K562 (cell line): Measurements from ENCODE around the gene RPL10A. TPM values are rescaled to one million over a fixed set of nuclear protein-coding genes. Genes with fewer than 3 reads are reported as not detected.
A peak's percentile ranks its signal among the peaks of the same experiment; 100 is the strongest.

Experiments
- BDP1 ChIP-seq: IDR thresholded peaks from 3 replicates; pipeline ENCODE4 v1.6.1; 2011; ENCODE audit not compliant: insufficient read length, insufficient read depth
- CCNT2 ChIP-seq: IDR thresholded peaks from 2 replicates; pipeline ENCODE4 v1.6.1; 2011; ENCODE audit warnings: borderline replicate concordance, low read depth, mild to moderate bottlenecking, moderate library complexity, mixed read lengths, low read length; ENCODE audit not compliant: insufficient read length; ENCODE audit errors: extremely low read depth
- FOSL1 ChIP-seq: fragments of 200-800 bp; sonication (Bioruptor generic); conservative IDR thresholded peaks from 2 replicates; pipeline ENCODE4 v1.6.1; 2016; ENCODE audit warnings: missing genetic modification characterization, missing compliant biosample characterization
- FOXJ3 ChIP-seq: sonication (generic); formaldehyde crosslinking; IDR thresholded peaks from 2 replicates; pipeline ENCODE4 v1.4.0; 2020; ENCODE audit warnings: mild to moderate bottlenecking, missing genetic modification reagents
- GATA2 ChIP-seq: sonication (generic); formaldehyde crosslinking; IDR thresholded peaks from 2 replicates; pipeline ENCODE4 v1.4.0; 2020; ENCODE audit warnings: mild to moderate bottlenecking, missing genetic modification reagents
- HDGF ChIP-seq: fragments of 450-650 bp; IDR thresholded peaks from 2 replicates; pipeline ENCODE4 v1.6.1; 2016
- NFE2L1 ChIP-seq: fragments of 450-650 bp; IDR thresholded peaks from 2 replicates; pipeline ENCODE4 v1.6.1; 2016; ENCODE audit warnings: missing genetic modification characterization, low read depth, mild to moderate bottlenecking, missing compliant biosample characterization, moderate library complexity, borderline replicate concordance
- PCBP2 ChIP-seq: fragments of 200-400 bp; formaldehyde crosslinking; IDR thresholded peaks from 2 replicates; pipeline ENCODE4 v1.6.1; 2018; ENCODE audit warnings: low read length, low read depth, mild to moderate bottlenecking, moderate library complexity; ENCODE audit not compliant: poor library complexity, severe bottlenecking
- RBM22 ChIP-seq: fragments of 200-400 bp; formaldehyde crosslinking; IDR thresholded peaks from 2 replicates; pipeline ENCODE4 v1.6.1; 2018; ENCODE audit warnings: low read length, low read depth; ENCODE audit not compliant: poor library complexity, severe bottlenecking
- STAG1 ChIP-seq: sonication (generic); formaldehyde crosslinking; IDR thresholded peaks from 2 replicates; pipeline ENCODE4 v1.5.0; 2020; ENCODE audit warnings: missing genetic modification reagents, borderline replicate concordance
- TARDBP ChIP-seq: fragments of 450-650 bp; IDR thresholded peaks from 2 replicates; pipeline ENCODE4 v1.6.1; 2016
- TEAD2 ChIP-seq: fragments of 450-650 bp; IDR thresholded peaks from 2 replicates; pipeline ENCODE4 v1.6.1; 2016; ENCODE audit warnings: missing genetic modification characterization, control low read depth, missing compliant biosample characterization
- ZFPM2 ChIP-seq: fragments of 250-450 bp; sonication (Bioruptor Pico); IDR thresholded peaks from 2 replicates; pipeline ENCODE4 v1.5.1; 2022; ENCODE audit warnings: mild to moderate bottlenecking
- ZNF143 ChIP-seq: sonication (generic); formaldehyde crosslinking; IDR thresholded peaks from 2 replicates; pipeline ENCODE4 v1.9.0; 2022; ENCODE audit warnings: mild to moderate bottlenecking, missing genetic modification reagents
- ZNF644 ChIP-seq: fragments of 200-800 bp; sonication (Bioruptor generic); IDR thresholded peaks from 2 replicates; pipeline ENCODE4 v1.6.1; 2016; ENCODE audit warnings: low read depth, missing genetic modification characterization, missing compliant biosample characterization
- polyA plus RNA-seq, 8 experiments: library from polyadenylated mRNA; depleted of rRNA in 4 of 8; stranded (reverse) in 5 of 8; unstranded in 3 of 8; fragments of >200 nt; fragmentation: Nextera tagmentation in 2 of 8; fragmentation: Illumina TruSeq in 1 of 8; extraction: Ambion mirVana in 2 of 8; extraction: Trizol in 1 of 8; gene quantifications; 2 replicates each; pipeline versions ENCODE4 v1.2.1 to v1.2.3, GENCODE V29; 2011 to 2014; ENCODE audit warnings: inconsistent platforms in 1 of 8, missing spikeins in 1 of 8
- total RNA-seq, 7 experiments: library from RNA; depleted of rRNA in 6 of 7; stranded (reverse); fragments of >200 nt in 6 of 7; fragmentation: Illumina TruSeq in 2 of 7; extraction: Trizol in 2 of 7; gene quantifications; 2 replicates each; pipeline versions ENCODE4 v1.2.1 to v1.2.3, GENCODE V29; 2011 to 2021; ENCODE audit warnings: low replicate concordance in 1 of 7
- TF ChIP-seq, protein P1 (sequence below): sonication (generic); formaldehyde crosslinking; IDR thresholded peaks from 2 replicates; pipeline ENCODE4 v1.8.1; 2023; ENCODE audit warnings: mild to moderate bottlenecking, missing genetic modification reagents
- TF ChIP-seq, protein P2 (sequence below), 2 experiments: fragments of 200-800 bp in 1 of 2; sonication (Bioruptor generic) in 1 of 2; sonication (generic) in 1 of 2; formaldehyde crosslinking in 1 of 2; IDR thresholded peaks in 1 of 2; conservative IDR thresholded peaks in 1 of 2; 2 replicates each; pipeline versions ENCODE4 v1.5.0 to v1.6.1; 2016 to 2020; ENCODE audit warnings: missing compliant biosample characterization in 1 of 2, missing genetic modification characterization in 1 of 2, missing genetic modification reagents in 1 of 2
- TF ChIP-seq, protein P3 (sequence below): fragments of 200-400 bp; formaldehyde crosslinking; IDR thresholded peaks from 2 replicates; pipeline ENCODE4 v1.6.1; 2017; ENCODE audit warnings: mild to moderate bottlenecking, low read depth, low read length, moderate library complexity
- TF ChIP-seq, protein P4 (sequence below): fragments of 450-650 bp; formaldehyde crosslinking; IDR thresholded peaks from 2 replicates; pipeline ENCODE4 v1.4.0; 2020; ENCODE audit warnings: mild to moderate bottlenecking, moderate library complexity

RPL10A gene
- total and polyA plus RNA-seq, 9 of the 15 experiments (the other 6 are each of a cell fraction or from before 2014, with no cell fraction given): 1,589 to 3,237 (median 2,116) TPM

DNA sequence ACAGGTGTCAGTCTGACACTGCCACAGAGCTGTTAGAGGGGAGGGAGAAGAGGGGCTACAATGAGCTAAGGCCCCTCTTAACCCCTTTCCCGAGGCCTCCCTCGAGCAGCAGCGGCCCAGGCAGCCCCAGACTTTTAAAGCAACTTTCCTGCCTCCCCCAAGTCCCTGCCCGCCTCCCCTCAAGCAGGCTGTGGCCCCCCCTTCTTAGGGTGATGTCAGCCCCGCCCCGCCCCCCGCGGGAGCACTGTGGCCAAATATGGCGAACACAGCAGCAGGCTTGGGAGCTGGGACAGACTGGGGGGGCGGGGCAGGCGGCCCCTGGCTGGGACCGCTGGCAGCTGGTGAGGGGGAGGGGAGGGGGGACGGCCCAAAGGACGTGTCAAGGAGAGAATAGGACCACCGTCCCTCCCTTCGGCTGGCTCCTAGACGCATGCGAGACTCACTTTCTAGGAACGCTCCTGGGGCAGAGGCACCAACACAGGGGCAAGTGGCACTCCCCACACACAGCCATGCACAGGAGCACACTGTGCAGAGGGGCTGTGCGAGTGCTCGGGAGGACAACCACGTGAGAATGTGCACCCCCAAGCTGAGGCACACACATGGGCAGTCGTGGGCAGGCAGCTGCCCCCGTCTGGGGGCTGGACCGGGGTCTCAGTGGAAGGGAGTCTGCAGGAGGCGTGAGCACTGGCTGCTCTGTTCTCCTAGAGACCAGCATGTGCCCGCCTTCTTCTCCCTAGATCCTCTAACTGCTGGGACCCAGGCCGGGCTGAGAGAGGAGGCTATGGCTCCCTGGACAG is 22.0 kb downstream of the RPL10A start (continued):
- TF ChIP-seq BDP1 (no peak), HDGF (no peak), RBM22 (no peak), PCBP2 (no peak), TARDBP (no peak), FOXJ3 (CRISPR knock-in tag) (no peak), ZNF644 (tag) (peak; percentile 77), ZFPM2 (CRISPR knock-in tag) (no peak), NFE2L1 (no peak), ZNF143 (no peak), TEAD2 (no peak), GATA2 (CRISPR knock-in tag) (no peak), FOSL1 (tag) (peak; percentile 68), STAG1 (CRISPR knock-in tag) (no peak), CCNT2 (no peak)
- TF ChIP-seq, protein P1, sequence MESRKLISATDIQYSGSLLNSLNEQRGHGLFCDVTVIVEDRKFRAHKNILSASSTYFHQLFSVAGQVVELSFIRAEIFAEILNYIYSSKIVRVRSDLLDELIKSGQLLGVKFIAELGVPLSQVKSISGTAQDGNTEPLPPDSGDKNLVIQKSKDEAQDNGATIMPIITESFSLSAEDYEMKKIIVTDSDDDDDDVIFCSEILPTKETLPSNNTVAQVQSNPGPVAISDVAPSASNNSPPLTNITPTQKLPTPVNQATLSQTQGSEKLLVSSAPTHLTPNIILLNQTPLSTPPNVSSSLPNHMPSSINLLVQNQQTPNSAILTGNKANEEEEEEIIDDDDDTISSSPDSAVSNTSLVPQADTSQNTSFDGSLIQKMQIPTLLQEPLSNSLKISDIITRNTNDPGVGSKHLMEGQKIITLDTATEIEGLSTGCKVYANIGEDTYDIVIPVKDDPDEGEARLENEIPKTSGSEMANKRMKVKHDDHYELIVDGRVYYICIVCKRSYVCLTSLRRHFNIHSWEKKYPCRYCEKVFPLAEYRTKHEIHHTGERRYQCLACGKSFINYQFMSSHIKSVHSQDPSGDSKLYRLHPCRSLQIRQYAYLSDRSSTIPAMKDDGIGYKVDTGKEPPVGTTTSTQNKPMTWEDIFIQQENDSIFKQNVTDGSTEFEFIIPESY (CRISPR knock-in tag): no peak
- TF ChIP-seq, protein P2, sequence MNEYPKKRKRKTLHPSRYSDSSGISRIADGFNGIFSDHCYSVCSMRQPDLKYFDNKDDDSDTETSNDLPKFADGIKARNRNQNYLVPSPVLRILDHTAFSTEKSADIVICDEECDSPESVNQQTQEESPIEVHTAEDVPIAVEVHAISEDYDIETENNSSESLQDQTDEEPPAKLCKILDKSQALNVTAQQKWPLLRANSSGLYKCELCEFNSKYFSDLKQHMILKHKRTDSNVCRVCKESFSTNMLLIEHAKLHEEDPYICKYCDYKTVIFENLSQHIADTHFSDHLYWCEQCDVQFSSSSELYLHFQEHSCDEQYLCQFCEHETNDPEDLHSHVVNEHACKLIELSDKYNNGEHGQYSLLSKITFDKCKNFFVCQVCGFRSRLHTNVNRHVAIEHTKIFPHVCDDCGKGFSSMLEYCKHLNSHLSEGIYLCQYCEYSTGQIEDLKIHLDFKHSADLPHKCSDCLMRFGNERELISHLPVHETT (CRISPR knock-in tag; conservative IDR thresholded peaks at IDR 0.05 in 1 of 2, IDR thresholded peaks at IDR 0.05 in 1 of 2): peak in 1 of 2 experiments; percentile 81; a peak in 2 of 4 replicates
- TF ChIP-seq, protein P3, sequence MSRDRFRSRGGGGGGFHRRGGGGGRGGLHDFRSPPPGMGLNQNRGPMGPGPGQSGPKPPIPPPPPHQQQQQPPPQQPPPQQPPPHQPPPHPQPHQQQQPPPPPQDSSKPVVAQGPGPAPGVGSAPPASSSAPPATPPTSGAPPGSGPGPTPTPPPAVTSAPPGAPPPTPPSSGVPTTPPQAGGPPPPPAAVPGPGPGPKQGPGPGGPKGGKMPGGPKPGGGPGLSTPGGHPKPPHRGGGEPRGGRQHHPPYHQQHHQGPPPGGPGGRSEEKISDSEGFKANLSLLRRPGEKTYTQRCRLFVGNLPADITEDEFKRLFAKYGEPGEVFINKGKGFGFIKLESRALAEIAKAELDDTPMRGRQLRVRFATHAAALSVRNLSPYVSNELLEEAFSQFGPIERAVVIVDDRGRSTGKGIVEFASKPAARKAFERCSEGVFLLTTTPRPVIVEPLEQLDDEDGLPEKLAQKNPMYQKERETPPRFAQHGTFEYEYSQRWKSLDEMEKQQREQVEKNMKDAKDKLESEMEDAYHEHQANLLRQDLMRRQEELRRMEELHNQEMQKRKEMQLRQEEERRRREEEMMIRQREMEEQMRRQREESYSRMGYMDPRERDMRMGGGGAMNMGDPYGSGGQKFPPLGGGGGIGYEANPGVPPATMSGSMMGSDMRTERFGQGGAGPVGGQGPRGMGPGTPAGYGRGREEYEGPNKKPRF: no peak
- TF ChIP-seq, protein P4, sequence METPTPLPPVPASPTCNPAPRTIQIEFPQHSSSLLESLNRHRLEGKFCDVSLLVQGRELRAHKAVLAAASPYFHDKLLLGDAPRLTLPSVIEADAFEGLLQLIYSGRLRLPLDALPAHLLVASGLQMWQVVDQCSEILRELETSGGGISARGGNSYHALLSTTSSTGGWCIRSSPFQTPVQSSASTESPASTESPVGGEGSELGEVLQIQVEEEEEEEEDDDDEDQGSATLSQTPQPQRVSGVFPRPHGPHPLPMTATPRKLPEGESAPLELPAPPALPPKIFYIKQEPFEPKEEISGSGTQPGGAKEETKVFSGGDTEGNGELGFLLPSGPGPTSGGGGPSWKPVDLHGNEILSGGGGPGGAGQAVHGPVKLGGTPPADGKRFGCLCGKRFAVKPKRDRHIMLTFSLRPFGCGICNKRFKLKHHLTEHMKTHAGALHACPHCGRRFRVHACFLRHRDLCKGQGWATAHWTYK (CRISPR knock-in tag): no peak
